ENCODE results near the gene MYMK. TPM values are rescaled to one million over a fixed set of nuclear protein-coding genes. Genes with fewer than 3 reads are reported as not detected.

MYMK gene
- total RNA-seq, 1 donor from 2014 or later, result not detected

DNA sequence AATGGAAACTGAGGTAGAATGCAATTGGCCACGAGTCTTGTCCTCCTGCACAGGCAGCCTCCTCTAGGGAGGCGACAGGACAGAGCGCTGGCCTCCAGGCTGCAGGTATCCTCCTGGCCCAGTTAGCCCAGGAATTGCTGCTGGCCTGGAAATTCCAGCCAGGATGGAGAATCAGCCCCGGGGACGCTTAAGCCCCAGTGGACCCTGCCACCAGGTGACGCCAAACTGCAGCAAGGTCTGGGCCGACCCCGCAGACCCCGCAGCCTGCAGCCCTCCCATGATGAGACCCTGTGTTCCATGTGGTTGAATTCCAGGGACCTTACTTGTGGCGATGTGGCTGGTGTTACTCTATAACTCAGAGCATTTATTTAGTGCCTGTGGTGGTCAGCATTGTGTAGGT is 57.7 kb downstream of the MYMK start:
- no peaks in the 10 kb centered on the region for H3K4me1 ChIP-seq
- ATAC-seq (no peak), DNase-seq (no peak)
- intact Hi-C loops (cut with DNase I), result no loop called here
- no peaks in the 10 kb centered on the region for H3K9me3 ChIP-seq
- peaks cover 10% of the 10 kb centered on the region for H3K36me3 ChIP-seq
- TF ChIP-seq, protein P1, sequence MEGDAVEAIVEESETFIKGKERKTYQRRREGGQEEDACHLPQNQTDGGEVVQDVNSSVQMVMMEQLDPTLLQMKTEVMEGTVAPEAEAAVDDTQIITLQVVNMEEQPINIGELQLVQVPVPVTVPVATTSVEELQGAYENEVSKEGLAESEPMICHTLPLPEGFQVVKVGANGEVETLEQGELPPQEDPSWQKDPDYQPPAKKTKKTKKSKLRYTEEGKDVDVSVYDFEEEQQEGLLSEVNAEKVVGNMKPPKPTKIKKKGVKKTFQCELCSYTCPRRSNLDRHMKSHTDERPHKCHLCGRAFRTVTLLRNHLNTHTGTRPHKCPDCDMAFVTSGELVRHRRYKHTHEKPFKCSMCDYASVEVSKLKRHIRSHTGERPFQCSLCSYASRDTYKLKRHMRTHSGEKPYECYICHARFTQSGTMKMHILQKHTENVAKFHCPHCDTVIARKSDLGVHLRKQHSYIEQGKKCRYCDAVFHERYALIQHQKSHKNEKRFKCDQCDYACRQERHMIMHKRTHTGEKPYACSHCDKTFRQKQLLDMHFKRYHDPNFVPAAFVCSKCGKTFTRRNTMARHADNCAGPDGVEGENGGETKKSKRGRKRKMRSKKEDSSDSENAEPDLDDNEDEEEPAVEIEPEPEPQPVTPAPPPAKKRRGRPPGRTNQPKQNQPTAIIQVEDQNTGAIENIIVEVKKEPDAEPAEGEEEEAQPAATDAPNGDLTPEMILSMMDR (IDR thresholded peaks at IDR 0.05), result no peak
- H3K27me3 ChIP-seq, result no peaks in the 10 kb centered on the region
- H3K4me3 ChIP-seq, result no peak overlapping the region
- H3K27ac ChIP-seq, result no peak overlapping the region

DNA sequence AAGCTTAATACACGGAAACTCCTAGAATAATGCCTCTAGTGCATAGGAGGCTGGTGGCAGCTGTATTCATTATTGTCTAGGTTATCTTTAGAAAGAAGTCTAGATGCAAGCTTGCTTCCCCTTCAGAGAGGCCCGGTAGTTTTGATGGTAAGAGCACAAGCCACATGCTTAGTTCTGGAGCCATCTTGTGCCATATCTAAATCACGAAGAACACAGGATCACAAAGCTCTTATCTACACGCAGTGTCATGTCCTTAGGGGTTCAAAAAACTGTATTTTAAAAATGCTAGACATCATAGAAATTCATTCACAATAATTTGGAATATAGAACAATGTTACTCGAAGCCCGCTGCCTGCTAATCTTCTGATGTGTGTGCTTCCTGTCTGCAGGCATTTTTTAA is 58.8 kb downstream of the MYMK start:
- Histone ChIP-seq H3K4me1 (peaks cover 4% of the 10 kb centered on the region), H3K27ac (no peak overlapping the region), H3K36me3 (peaks cover 10% of the 10 kb centered on the region), H3K4me3 (no peak overlapping the region), H3K27me3 (no peaks in the 10 kb centered on the region), H3K9me3 (no peaks in the 10 kb centered on the region)
- intact Hi-C loops (cut with DNase I), result no loop called here
- ATAC-seq, result no peak
- no peak for DNase-seq
- TF ChIP-seq, protein P1 (IDR thresholded peaks at IDR 0.05), result no peak

DNA sequence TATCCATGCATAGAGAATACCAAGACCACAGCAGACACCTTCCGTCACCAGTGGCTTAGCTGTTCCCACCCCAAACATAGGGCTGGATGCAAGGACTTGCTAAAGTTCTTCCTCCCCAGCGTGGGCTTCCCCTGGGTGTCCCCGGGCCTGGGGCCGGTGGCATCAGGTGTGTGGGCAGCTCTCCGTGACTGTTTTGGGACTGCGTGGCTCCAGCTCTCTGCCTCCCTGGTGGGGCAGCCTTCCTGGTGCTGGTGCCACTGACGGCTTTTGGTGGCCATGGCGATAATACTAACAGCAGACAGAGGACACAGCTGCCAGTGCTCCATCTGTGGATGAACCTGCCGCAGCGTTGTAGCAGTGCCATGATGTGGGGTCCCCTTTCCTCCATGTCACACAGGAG is 60.1 kb downstream of the MYMK start:
- Histone ChIP-seq H3K4me3 (no peak overlapping the region), H3K4me1 (peaks cover 6% of the 10 kb centered on the region), H3K27me3 (no peaks in the 10 kb centered on the region), H3K36me3 (peaks cover 10% of the 10 kb centered on the region), H3K9me3 (no peaks in the 10 kb centered on the region), H3K27ac (no peak overlapping the region)
- DNase-seq (no peak), ATAC-seq (no peak)
- TF ChIP-seq, protein P1 (IDR thresholded peaks at IDR 0.05), result no peak
- intact Hi-C loops (cut with DNase I), result no loop called here

Other genes with a start within 250 kb of the MYMK start
- 16.8 TPM for gene ABO, start 249.8 kb downstream of the MYMK start, total RNA-seq
- gene SURF6, start 188.8 kb downstream of the MYMK start, total RNA-seq, result 15.9 TPM
- 25.8 TPM for gene MED22, start 176.8 kb downstream of the MYMK start, total RNA-seq
- gene RPL7A, start 176.7 kb downstream of the MYMK start, total RNA-seq, result 1,380 TPM
- 43.9 TPM for gene SURF1, start 168.5 kb downstream of the MYMK start, total RNA-seq
- 12.0 TPM for gene SURF2, start 168.4 kb downstream of the MYMK start, total RNA-seq
- gene SURF4, start 148.9 kb downstream of the MYMK start, total RNA-seq, result 142 TPM
- gene STKLD1, start 148.6 kb downstream of the MYMK start, total RNA-seq, result 1.2 TPM
- gene REXO4, start 106.9 kb downstream of the MYMK start, total RNA-seq, result 22.6 TPM
- gene ADAMTS13, start 102.6 kb downstream of the MYMK start, total RNA-seq, result 2.0 TPM
- gene CACFD1, start 65.0 kb downstream of the MYMK start, total RNA-seq, result 39.8 TPM
- gene SLC2A6, start 45.9 kb downstream of the MYMK start, total RNA-seq, result 11.4 TPM
- gene ADAMTSL2, start 9.7 kb upstream of the MYMK start, total RNA-seq, result 17.4 TPM
- not detected for gene FAM163B, start 84.4 kb upstream of the MYMK start, total RNA-seq
- gene DBH, start 111.4 kb upstream of the MYMK start, total RNA-seq, result not detected
- 6.8 TPM for gene SARDH, start 213.4 kb upstream of the MYMK start, total RNA-seq